ENCODE results near the gene ATP1B4. TPM values are rescaled to one million over a fixed set of nuclear protein-coding genes. Genes with fewer than 3 reads are reported as not detected.

The ATP1B4 gene
- total RNA-seq, 2 donors from 2014 or later, result 0.90 to 1.4 TPM

DNA sequence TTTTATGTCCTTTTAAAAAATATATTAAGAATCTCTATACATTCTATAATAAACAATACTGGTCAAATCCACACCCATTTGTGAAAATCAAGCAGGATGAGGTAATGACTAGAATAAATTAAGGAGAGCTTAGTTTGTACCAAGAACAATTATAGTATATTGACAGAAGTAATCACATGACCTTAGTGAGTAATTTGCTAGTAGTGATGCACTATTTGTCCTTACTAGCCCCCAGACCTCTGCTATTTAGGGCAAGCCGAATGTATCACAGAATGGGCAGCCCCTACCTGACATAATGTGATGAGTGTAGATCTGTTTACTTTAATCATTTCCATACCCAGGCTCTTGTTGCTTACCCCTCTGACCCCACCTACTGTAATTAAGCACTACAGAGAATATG lies 15.8 kb downstream of the ATP1B4 start:
- H3K4me1 ChIP-seq, result no peaks in the 10 kb centered on the region
- H3K27me3 ChIP-seq, result no peaks in the 10 kb centered on the region
- no peak overlapping the region for H3K27ac ChIP-seq
- no peak for DNase-seq (ENCODE audit: low spot score)
- H3K9me3 ChIP-seq, result no peaks in the 10 kb centered on the region
- H3K36me3 ChIP-seq, result no peaks in the 10 kb centered on the region
- no peak for TF ChIP-seq CTCF (IDR thresholded peaks at IDR 0.05)
- H3K4me3 ChIP-seq, result no peak overlapping the region

DNA sequence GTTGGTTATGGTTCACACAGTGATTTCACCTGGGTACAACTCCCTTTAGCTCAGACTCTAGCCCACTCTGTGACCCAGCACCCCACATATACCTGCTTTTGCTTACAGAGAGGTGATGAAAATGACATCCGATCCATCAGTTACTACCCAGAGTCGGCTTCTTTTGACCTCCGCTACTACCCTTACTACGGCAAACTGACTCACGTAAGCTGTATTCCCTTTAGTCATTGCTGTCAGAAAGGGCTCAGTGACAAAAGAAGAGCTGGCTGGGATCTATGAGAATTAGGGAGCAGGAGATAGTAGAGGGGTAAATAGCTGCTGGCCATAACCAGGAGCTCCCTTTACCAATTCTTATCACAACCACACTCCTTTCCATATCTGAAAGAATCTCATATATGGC lies 16.7 kb downstream of the ATP1B4 start:
- H3K27me3 ChIP-seq, result no peaks in the 10 kb centered on the region
- H3K27ac ChIP-seq, result no peak overlapping the region
- H3K36me3 ChIP-seq, result no peaks in the 10 kb centered on the region
- H3K4me1 ChIP-seq, result no peaks in the 10 kb centered on the region
- TF ChIP-seq CTCF (IDR thresholded peaks at IDR 0.05), result no peak
- no peak overlapping the region for H3K4me3 ChIP-seq
- H3K9me3 ChIP-seq, result no peaks in the 10 kb centered on the region
- DNase-seq (ENCODE audit: low spot score), result no peak

- Histone ChIP-seq H3K27ac (no peak overlapping the region), H3K27me3 (no peaks in the 10 kb centered on the region), H3K36me3 (no peaks in the 10 kb centered on the region), H3K4me1 (no peaks in the 10 kb centered on the region), H3K9me3 (no peaks in the 10 kb centered on the region), H3K4me3 (no peak overlapping the region)
- no peak for DNase-seq (ENCODE audit: low spot score)
- no peak for TF ChIP-seq CTCF (IDR thresholded peaks at IDR 0.05)
These were observed 18.2 kb downstream of the ATP1B4 start for GRCh38 chrX:120379937-120380681.

DNA sequence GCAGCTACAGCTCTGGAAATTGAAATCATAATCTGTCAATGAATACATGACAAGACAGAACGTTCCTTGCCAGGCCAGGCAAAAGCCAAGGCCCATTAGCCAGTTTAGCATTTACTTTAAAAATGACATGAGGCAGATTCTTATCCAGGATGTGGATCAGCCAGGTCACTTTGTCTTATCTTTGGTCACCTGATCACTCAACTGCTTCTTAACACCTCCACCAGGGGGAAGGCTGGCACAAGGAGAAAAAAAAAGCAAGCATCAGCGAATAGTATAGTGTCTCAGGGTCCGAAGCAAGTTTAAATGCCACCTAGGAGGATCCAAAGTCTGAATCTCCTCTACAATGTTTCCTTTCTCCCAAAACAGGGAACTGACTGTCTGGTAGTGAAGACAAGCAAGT lies 18.8 kb downstream of the ATP1B4 start:
- Histone ChIP-seq H3K4me3 (no peak overlapping the region), H3K36me3 (no peaks in the 10 kb centered on the region), H3K27me3 (no peaks in the 10 kb centered on the region), H3K27ac (no peak overlapping the region), H3K9me3 (no peaks in the 10 kb centered on the region), H3K4me1 (no peaks in the 10 kb centered on the region)
- no peak for DNase-seq (ENCODE audit: low spot score)
- TF ChIP-seq CTCF (IDR thresholded peaks at IDR 0.05), result no peak

GRCh38 chrX:120401301-120401700 lies 39.4 kb downstream of the ATP1B4 start:
- Histone ChIP-seq H3K27ac (no peak overlapping the region), H3K9me3 (no peaks in the 10 kb centered on the region), H3K4me1 (no peaks in the 10 kb centered on the region), H3K36me3 (no peaks in the 10 kb centered on the region), H3K27me3 (no peaks in the 10 kb centered on the region), H3K4me3 (no peak overlapping the region)
- DNase-seq (ENCODE audit: low spot score), result no peak
- no peak for TF ChIP-seq CTCF (IDR thresholded peaks at IDR 0.05)

GRCh38 chrX:120402369-120402768 lies 40.5 kb downstream of the ATP1B4 start:
- no peak for DNase-seq (ENCODE audit: low spot score)
- Histone ChIP-seq H3K4me3 (no peak overlapping the region), H3K9me3 (no peaks in the 10 kb centered on the region), H3K27me3 (no peaks in the 10 kb centered on the region), H3K4me1 (no peaks in the 10 kb centered on the region), H3K27ac (no peak overlapping the region), H3K36me3 (no peaks in the 10 kb centered on the region)
- no peak for TF ChIP-seq CTCF (IDR thresholded peaks at IDR 0.05)
